GM10248 (cell line): Measurements from ENCODE around the gene DUS2.
A peak's percentile ranks its signal among the peaks of the same experiment; 100 is the strongest.

ENCODE experiments used
- CTCF ChIA-PET: fragments of 300-600 bp; sonication (Branson Sonifier 250); formaldehyde crosslinking; extraction: SDS; loops from one replicate; lab custom pipeline; 2021; ENCODE audit warnings: antibody characterized with exemption; lab: Yijun Ruan, JAX
- POLR2A ChIA-PET: fragments of 350-650 bp; sonication (Branson Sonifier 250); formaldehyde crosslinking; extraction: SDS; loops from one replicate; lab custom pipeline; 2020; ENCODE audit warnings: antibody characterized with exemption; lab: Yijun Ruan, JAX
- DNase-seq: peaks from one replicate; pipeline ENCODE4 v3.0.0; 2012; ENCODE audit errors: extremely low spot score
- CTCF ChIP-seq: IDR thresholded peaks from 2 replicates; pipeline ENCODE4 v1.5.1; 2012; ENCODE audit warnings: mild to moderate bottlenecking, low read depth; ENCODE audit errors: extremely low read depth, missing control alignments, control extremely low read depth

The DUS2 gene

GRCh38 chr16:68085259-68086071 lies 62.4 kb downstream of the DUS2 start, which contains the start of gene NFATC3:
NFATC3 (plus strand) TSS chr16:68085370; CDS start chr16:68085682, 312 bp downstream.
- POLR2A ChIA-PET: interaction anchor here (0.6 to 1.4 kb wide), 6 partner anchors 8 to 1068 kb away, joined by 3 to 10 read pairs (median 4); no protein-coding TSS in a partner anchor
- DNase-seq: peak; percentile 97
- no peak for TF ChIP-seq CTCF
- CTCF ChIA-PET: interaction anchor here (0.7 to 4.9 kb wide), 16 partner anchors 9 to 538 kb away, joined by 3 to 32 read pairs (median 5); no protein-coding TSS in a partner anchor

- POLR2A ChIA-PET: no interaction called here
- no peak for TF ChIP-seq CTCF
These were observed 63.3 kb downstream of the DUS2 start for GRCh38 chr16:68086336-68086841.

GRCh38 chr16:68086860-68087268 lies 63.8 kb downstream of the DUS2 start:
- ChIA-PET POLR2A (no interaction called here), CTCF (interaction anchor here (0.9 to 4.9 kb wide), 3 partner anchors 12 to 33 kb away, joined by 3 to 32 read pairs (median 3); no protein-coding TSS in a partner anchor)
- no peak for TF ChIP-seq CTCF
- no peak for DNase-seq

More at GRCh38 chr16:68086336-68086841, 63.3 kb downstream of the DUS2 start:
- DNase-seq: no peak
- CTCF ChIA-PET: interaction anchor here (2.7 to 4.9 kb wide), 2 partner anchors 12 to 32 kb away, joined by 17 to 32 read pairs; no protein-coding TSS in a partner anchor

- ChIA-PET CTCF (interaction anchor here (0.9 to 1.3 kb wide), 3 partner anchors 9 to 32 kb away, joined by 3 to 4 read pairs (median 3); no protein-coding TSS in a partner anchor), POLR2A (no interaction called here)
- DNase-seq: no peak
- no peak for TF ChIP-seq CTCF
These were observed 64.6 kb downstream of the DUS2 start for GRCh38 chr16:68087688-68088087.

- CTCF ChIA-PET: interaction anchor here (1.1 to 1.5 kb wide), 3 partner anchors 9 to 27 kb away, joined by 3 to 4 read pairs (median 3); no protein-coding TSS in a partner anchor
- POLR2A ChIA-PET: no interaction called here
- TF ChIP-seq CTCF: no peak
- no peak for DNase-seq
These were observed 65.3 kb downstream of the DUS2 start for GRCh38 chr16:68088130-68088972.
